Suprapubic skin (tissue), 4 donors: Measurements from ENCODE around the gene PLEKHA1. TPM values are rescaled to one million over a fixed set of nuclear protein-coding genes. Genes with fewer than 3 reads are reported as not detected.

Experiments
- DNase-seq, 2 donors: peaks; one replicate each; pipeline ENCODE4 v3.0.0-alpha.2; 2019; ENCODE audit warnings: low spot score in 2 of 2
- H3K27ac ChIP-seq: fragments of 200-600 bp; sonication (generic); one replicate; pipeline ENCODE4 v1.5.1; 2019
- H3K27me3 ChIP-seq: fragments of 200-600 bp; sonication (generic); one replicate; pipeline ENCODE4 v1.5.1; 2019
- H3K36me3 ChIP-seq: fragments of 200-600 bp; sonication (generic); one replicate; pipeline ENCODE4 v1.5.1; 2019
- H3K4me1 ChIP-seq: fragments of 200-600 bp; sonication (generic); one replicate; pipeline ENCODE4 v1.5.1; 2019
- H3K4me3 ChIP-seq: fragments of 200-600 bp; sonication (generic); one replicate; pipeline ENCODE4 v1.5.1; 2019; ENCODE audit warnings: mild to moderate bottlenecking
- H3K9me3 ChIP-seq: fragments of 200-600 bp; sonication (generic); one replicate; pipeline ENCODE4 v1.5.1; 2019
- EP300 ChIP-seq: sonication (generic); formaldehyde crosslinking; IDR thresholded peaks from one replicate; pipeline ENCODE4 v1.6.1; 2017; ENCODE audit warnings: antibody characterized with exemption
- POLR2A ChIP-seq, 2 donors: fragments of 450-650 bp; IDR thresholded peaks; one replicate each; pipeline ENCODE4 v1.6.1; 2017; ENCODE audit warnings: antibody characterized with exemption in 2 of 2, mild to moderate bottlenecking in 2 of 2, moderate library complexity in 2 of 2
- POLR2AphosphoS5 ChIP-seq, 3 donors: sonication (generic); formaldehyde crosslinking; IDR thresholded peaks; one replicate each; pipeline ENCODE4 v1.6.1; 2017; ENCODE audit warnings: antibody characterized with exemption in 3 of 3
- WGBS: methylation state at CpG from one replicate; pipeline ENCODE4 v1.1.5; 2018; 5-methylcytosine and 5-hydroxymethylcytosine counted together
- total RNA-seq, 4 donors: library from RNA; depleted of rRNA; stranded (reverse); fragments of >200 nt; gene quantifications; one replicate each; pipeline ENCODE4 v1.1.0, GENCODE V29; 2016
- TF ChIP-seq, protein P1 (sequence below), 2 donors: fragments of 200-600 bp in 1 of 2; fragments of 450-650 bp in 1 of 2; sonication (generic) in 1 of 2; IDR thresholded peaks; one replicate each; pipeline ENCODE4 v1.5.1; 2016 to 2019; ENCODE audit warnings: antibody characterized with exemption in 2 of 2, mild to moderate bottlenecking in 1 of 2, moderate library complexity in 1 of 2

Gene PLEKHA1
- total RNA-seq, 4 donors from 2014 or later: 68.2 to 91.6 (median 78.8) TPM

DNA sequence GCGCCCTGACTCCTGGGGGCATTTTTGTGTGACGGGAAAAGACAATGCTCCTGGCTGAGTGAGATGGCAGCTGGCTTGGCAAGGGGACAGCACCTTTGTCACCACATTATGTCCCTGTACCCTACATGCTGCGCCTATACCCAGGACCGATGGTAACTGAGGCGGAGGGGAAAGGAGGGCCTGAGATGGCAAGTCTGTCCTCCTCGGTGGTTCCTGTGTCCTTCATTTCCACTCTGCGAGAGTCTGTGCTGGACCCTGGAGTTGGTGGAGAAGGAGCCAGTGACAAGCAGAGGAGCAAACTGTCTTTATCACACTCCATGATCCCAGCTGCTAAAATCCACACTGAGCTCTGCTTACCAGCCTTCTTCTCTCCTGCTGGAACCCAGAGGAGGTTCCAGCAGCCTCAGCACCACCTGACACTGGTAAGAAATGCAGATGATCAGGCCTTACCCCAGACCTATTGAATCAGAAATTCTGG, 80.1 kb downstream of the PLEKHA1 start, which contains the start of gene ARMS2:
ARMS2 (plus strand) TSS at position 51 of the 478 bp plus-strand sequence; CDS start at position 126, 75 bp downstream.
- Histone ChIP-seq H3K36me3 (no peaks in the 10 kb centered on the region), H3K4me3 (no peak within 1 kb of the TSS), H3K27ac (no peak within 1 kb of the TSS), H3K27me3 (no peaks in the 10 kb centered on the region), H3K4me1 (no peaks in the 10 kb centered on the region), H3K9me3 (no peaks in the 10 kb centered on the region)
- no peak for DNase-seq
- TF ChIP-seq, protein P1, sequence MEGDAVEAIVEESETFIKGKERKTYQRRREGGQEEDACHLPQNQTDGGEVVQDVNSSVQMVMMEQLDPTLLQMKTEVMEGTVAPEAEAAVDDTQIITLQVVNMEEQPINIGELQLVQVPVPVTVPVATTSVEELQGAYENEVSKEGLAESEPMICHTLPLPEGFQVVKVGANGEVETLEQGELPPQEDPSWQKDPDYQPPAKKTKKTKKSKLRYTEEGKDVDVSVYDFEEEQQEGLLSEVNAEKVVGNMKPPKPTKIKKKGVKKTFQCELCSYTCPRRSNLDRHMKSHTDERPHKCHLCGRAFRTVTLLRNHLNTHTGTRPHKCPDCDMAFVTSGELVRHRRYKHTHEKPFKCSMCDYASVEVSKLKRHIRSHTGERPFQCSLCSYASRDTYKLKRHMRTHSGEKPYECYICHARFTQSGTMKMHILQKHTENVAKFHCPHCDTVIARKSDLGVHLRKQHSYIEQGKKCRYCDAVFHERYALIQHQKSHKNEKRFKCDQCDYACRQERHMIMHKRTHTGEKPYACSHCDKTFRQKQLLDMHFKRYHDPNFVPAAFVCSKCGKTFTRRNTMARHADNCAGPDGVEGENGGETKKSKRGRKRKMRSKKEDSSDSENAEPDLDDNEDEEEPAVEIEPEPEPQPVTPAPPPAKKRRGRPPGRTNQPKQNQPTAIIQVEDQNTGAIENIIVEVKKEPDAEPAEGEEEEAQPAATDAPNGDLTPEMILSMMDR (IDR thresholded peaks at IDR 0.05): no peak
- TF ChIP-seq EP300: no peak
- no peak for TF ChIP-seq POLR2A (IDR thresholded peaks at IDR 0.05)
- no peak for TF ChIP-seq POLR2AphosphoS5 (IDR thresholded peaks at IDR 0.05)
- WGBS: 88% methylated on average over 7 of the region's 7 CpGs

DNA sequence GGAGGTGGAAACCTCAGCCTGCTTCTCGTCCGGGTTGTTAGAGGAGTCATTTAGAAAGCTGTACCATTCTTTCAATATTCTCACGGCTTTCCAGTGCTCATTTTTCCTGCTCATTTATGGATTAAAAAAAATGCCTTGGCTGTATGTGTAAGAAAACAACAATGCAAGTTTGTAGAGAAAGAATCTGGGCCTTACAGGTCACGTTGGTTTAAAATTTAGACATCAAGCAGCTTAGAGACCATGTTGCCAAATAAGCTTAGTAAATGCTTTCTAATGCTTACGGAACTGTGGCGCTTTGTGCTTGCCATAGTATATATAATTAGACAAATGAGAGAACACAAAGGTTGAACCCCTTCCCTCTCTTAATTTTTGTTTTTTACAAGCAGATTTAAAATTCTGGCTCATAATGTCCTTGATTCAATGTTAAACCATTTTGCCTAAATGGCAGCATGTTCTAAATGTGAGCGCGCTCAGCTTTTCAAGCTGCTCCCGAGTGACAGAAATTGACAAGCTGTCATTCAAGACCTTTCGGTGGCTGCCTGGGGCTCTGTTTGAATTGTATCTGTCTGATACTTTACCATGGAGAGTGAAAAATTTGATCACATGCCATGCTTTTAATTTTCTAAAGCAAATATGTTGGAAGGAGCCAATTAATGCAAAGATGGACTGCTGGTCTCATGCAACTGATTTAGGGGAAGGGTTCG, 81.0 kb downstream of the PLEKHA1 start:
- WGBS: 88% methylated on average over 11 of the region's 11 CpGs
- TF ChIP-seq POLR2AphosphoS5 (IDR thresholded peaks at IDR 0.05): no peak
- no peak for TF ChIP-seq POLR2A (IDR thresholded peaks at IDR 0.05)
- no peak for TF ChIP-seq EP300
- TF ChIP-seq, protein P1 (IDR thresholded peaks at IDR 0.05): no peak

DNA sequence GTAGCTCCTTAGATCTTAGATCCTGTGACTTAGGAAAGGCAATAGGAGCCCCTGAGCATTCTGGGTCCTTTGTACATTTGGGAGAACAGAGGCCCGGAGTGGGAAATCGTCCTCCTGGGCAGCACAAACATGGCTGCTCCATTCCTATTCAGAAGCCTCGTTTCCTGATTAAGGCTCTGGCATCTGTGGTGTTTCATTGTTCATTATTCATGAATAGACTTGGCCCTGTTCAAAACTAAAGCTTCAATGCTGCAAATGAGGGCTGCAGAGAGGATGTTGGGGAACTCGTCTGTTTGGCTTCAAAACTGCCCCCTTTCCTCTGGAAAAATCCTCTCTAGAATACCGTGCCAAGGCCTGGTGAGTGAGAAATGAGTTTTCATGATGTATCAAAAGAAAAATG, 83.4 kb downstream of the PLEKHA1 start:
- no peak for TF ChIP-seq EP300
- WGBS: 57% methylated on average over 5 of the region's 5 CpGs
- Histone ChIP-seq H3K27ac (no peak overlapping the region), H3K36me3 (no peaks in the 10 kb centered on the region), H3K4me1 (peaks cover 19% of the 10 kb centered on the region), H3K27me3 (no peaks in the 10 kb centered on the region), H3K4me3 (no peak overlapping the region), H3K9me3 (no peaks in the 10 kb centered on the region)
- no peak for DNase-seq

More for the DNA sequence above, 81.0 kb downstream of the PLEKHA1 start:
- Histone ChIP-seq H3K9me3 (no peaks in the 10 kb centered on the region), H3K27me3 (no peaks in the 10 kb centered on the region), H3K4me1 (peaks cover 5% of the 10 kb centered on the region), H3K27ac (no peak overlapping the region), H3K36me3 (no peaks in the 10 kb centered on the region), H3K4me3 (no peak overlapping the region)
- no peak for DNase-seq

DNA sequence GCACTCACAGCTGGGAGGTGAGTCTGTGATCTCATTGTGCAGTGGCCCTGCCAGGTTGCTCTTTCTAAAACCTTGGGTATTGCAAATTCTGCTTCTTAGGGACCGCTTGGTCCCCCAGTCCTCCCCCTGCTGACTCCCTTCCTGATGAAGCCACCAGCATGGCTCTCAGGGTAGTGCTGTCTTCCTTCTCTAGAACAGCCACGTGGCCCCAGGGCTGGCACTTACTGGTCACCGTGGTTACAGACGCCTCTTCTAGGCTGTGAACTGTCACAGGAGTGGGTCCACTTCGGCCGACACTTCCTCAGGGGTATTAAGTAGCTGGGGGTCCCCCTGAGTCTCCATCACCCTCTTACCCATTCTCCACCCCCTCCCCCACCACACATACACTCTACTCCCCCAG, 84.2 kb downstream of the PLEKHA1 start:
- H3K4me3 ChIP-seq: no peak overlapping the region
- H3K27ac ChIP-seq: no peak overlapping the region
- H3K27me3 ChIP-seq: no peaks in the 10 kb centered on the region
- peaks cover 27% of the 10 kb centered on the region for H3K4me1 ChIP-seq
- no peaks in the 10 kb centered on the region for H3K9me3 ChIP-seq
- no peak for DNase-seq
- TF ChIP-seq, protein P1 (IDR thresholded peaks at IDR 0.05): no peak
- no peak for TF ChIP-seq POLR2A (IDR thresholded peaks at IDR 0.05)
- no peak for TF ChIP-seq EP300
- no peak for TF ChIP-seq POLR2AphosphoS5 (IDR thresholded peaks at IDR 0.05)
- WGBS: 87% methylated on average over 6 of the region's 6 CpGs
- no peaks in the 10 kb centered on the region for H3K36me3 ChIP-seq

DNA sequence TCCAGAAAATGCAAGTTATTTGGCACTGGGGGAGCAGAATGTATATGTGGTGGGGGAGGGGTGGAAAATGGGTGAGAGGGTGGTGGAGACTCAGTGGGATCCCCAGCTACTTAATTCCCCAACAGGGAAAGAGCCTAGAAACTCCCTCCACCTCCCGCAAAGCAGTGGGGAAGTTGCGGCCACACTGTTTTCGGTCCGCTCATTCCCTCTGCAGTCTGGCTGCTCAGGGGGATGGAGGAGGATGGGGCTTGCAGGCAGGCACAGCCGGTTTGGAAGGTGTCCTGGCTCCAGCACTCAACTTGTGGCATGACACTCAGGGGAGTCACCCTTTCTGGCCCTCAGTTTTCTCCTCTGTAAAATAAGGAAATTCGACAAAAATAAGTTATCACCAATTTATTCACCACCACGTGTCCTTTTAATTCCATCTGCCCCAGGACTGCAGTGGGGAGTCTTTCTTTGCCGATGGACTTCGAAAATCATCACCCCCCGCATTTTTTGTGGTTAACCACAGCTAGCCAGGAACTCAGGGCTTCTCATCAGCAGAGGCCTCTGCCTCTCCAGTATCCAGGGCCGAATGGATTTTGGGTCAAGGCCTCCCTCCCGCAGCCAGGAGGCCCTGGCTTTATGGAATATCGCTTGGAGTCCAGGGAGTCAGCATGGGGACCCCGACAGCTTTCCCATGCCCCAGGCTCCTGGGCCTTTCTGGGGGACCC, 85.2 kb downstream of the PLEKHA1 start:
- H3K4me1 ChIP-seq: peaks cover 35% of the 10 kb centered on the region
- H3K36me3 ChIP-seq: no peaks in the 10 kb centered on the region
- no peak overlapping the region for H3K27ac ChIP-seq
- 86% methylated on average over 13 of the region's 14 CpGs for WGBS
- H3K9me3 ChIP-seq: no peaks in the 10 kb centered on the region
- TF ChIP-seq POLR2AphosphoS5 (IDR thresholded peaks at IDR 0.05) (no peak), EP300 (no peak), POLR2A (IDR thresholded peaks at IDR 0.05) (no peak)
- TF ChIP-seq, protein P1 (IDR thresholded peaks at IDR 0.05): no peak
- H3K27me3 ChIP-seq: no peaks in the 10 kb centered on the region
- H3K4me3 ChIP-seq: no peak overlapping the region
- no peak for DNase-seq
